GM18519 (cell line): ENCODE measurements around the gene NPDC1.

Source experiments
- ATAC-seq: cut with Tn5 transposase; IDR thresholded peaks from one replicate; pipeline ENCODE4 v1.9.1; 2021; ENCODE audit warnings: mild to moderate bottlenecking, moderate library complexity; ENCODE audit not compliant: unreplicated experiment, low FRiP score

NPDC1 gene

DNA sequence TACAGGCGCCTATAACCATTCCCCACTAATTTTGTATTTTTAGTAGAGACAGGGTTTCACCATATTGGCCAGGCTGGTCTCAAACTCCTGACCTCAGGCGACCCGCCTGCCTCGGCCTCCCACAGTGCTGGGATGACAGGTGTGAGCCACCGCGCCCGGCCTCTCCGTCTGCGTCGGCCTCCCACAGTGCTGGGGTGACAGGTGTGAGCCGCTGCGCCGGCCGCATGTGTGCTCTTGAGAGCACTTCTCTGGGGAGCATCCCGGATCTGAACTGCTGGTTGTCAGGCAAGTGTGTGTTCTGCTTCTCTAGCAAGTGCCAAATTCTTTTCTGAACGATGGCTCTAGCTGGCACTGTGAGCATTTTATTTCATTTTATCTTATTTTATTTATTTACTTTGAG is 11.6 kb upstream of the NPDC1 start:
- ATAC-seq, result no peak

DNA sequence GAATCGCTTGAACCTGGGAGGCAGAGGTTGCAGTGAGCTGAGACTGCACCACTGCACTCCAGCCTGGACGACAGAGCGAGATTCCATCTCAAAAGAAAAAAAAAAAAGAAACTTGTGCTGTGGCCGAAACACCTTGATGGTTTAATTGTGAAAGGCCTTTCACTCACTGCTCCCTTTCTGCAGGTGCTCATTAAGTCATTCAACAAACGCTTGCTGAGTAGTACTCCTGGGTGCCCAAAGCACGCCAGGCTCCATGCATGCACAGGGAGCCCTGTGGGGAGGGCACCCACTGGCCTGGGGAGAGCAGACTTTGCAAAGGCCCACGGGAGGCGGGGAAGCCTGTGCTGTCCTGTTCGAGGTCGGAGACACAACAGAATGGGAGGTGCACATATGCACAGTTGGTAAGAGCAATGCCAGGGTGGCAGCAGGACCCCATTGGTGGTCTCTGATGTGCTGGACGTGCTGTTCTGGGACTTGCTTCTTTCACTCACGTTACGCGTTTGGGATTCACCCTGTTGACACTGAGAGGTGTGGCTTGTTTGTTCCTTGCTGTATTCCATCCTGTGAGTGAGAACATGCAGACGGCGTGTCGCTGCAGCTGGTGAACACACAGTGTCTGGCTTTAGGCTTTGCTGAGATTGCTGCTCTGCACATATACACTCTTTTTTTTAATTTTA is 10.9 kb upstream of the NPDC1 start:
- ATAC-seq, result no peak

DNA sequence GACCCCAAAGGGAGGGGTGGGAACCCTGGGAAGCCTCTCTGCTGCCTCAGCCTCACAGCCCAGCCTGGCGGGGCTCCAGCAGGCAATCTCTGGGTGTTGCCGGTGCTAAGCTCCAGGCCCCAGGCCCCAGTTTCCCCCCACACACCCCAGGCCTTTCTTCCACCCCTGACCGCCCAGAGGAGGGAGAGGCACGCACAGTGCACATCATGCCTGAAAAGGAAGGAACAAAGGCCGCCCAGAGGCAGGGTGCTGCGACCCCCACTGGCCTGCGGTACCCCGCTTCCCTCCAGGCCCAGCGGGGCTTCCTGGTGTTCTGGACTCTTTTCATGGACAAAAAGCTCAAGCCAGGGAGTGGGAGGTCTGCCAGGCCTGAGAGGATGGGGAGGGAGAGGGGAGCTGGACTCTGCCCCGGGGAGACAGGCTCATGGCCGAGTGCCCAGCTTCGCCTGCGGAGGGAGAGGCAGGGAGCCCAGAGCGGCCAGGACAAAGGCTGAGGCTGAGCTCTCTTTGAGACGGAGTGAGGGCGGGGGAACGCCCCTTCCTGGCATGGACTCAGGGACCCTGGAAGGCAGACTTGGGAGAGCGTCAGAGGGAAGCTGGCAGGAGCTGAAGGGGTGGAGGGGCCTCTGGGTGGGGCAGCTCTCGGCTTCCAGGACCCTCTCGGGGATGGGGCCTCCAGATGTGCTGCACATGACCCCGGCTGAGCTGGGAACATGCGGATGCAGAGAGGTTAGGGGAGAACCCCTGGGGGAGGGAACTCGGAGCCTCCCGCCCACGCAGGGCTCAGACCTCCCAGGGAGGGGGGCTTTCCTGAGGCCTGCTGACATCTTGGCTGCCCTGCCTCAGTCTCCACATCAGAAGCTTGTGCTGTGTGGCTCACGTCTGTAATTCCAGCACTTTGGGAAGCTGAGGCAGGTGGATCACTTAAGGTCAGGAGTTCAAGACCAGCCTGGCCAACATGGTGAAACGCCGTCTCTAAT is 9.7 kb upstream of the NPDC1 start:
- ATAC-seq, result no peak

- ATAC-seq, result no peak
These were observed 9.0 kb upstream of the NPDC1 start for GRCh38 chr9:137054932-137055384.

DNA sequence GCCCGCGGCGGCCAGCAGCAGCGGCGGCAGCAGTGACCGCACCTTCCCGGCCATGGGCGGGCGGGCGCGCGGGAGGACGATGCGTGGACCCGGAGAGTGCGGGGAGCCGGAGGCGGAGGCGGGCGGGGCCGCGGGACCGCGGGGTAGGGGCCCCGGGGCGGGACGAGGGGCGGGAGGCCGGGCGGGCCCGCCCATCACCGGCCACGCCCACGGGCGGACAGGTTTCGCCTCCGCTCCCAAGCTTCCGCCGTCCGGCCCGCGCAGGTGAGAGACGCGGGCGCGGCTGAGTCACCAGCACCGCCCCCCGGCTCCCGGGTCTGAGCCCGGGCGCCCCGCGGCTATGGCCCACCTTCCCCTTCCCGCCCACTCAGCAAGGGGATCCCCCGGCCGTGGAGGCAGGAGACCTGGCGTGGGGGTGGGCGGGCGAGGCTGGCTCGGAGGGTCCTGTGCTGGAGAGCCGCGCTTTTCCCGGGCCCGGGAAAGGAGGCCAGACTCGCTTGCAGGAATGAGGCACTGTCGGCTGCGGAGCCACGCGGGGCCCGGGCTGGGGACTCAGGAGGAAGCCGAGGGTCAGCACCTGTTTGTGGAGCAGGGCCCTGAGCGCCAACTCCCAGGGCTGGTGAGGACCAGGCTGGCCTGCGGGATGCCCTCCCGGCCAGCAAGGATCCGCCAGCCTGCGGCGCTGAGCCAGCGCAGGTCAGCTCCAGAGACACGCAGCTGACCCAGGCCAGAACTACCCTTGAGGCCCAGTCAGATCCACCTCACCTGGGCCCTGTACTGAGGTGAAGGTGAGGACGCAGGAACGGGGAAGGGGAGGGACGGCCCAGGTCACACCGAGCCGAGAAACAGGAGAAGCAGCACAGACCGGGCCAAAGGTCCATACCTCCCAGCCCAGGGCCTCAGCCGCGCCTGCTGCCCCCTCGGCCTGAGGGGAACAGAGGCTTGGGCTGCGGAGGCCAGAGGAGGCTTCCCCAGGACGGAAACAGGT is 8.3 kb upstream of the NPDC1 start, which contains the start of gene ENTPD2:
Gene ENTPD2 (minus strand): TSS at position 118 of the 988 bp plus-strand sequence. CDS start 64 bp downstream, at position 54.
- ATAC-seq, result no peak

GRCh38 chr9:137052998-137053943 is 7.3 kb upstream of the NPDC1 start:
- ATAC-seq, result no peak

DNA sequence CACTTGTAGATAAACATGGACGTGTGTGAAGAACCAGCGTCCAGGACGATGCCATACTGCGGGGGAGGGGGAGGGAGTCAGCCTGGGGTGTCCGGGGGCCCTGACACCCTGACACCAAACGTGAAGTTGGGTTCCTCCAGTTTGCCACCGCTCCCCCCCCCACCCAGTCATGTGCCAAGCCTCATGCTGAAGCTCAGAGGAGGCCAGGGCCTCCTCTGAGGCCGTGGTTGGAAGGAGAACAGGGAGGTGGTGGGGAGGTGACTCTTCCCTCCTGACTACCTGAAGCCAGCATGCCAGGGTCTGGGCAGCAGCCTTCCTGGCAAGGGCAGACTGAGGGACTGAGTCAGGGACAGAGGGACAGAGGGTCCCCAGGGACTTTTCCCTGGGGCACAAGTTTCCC is 6.3 kb upstream of the NPDC1 start:
- no peak for ATAC-seq

GRCh38 chr9:137051145-137051724 is 5.3 kb upstream of the NPDC1 start:
- ATAC-seq, result no peak

- no peak for ATAC-seq
These were observed 4.6 kb upstream of the NPDC1 start for GRCh38 chr9:137050570-137050969.

DNA sequence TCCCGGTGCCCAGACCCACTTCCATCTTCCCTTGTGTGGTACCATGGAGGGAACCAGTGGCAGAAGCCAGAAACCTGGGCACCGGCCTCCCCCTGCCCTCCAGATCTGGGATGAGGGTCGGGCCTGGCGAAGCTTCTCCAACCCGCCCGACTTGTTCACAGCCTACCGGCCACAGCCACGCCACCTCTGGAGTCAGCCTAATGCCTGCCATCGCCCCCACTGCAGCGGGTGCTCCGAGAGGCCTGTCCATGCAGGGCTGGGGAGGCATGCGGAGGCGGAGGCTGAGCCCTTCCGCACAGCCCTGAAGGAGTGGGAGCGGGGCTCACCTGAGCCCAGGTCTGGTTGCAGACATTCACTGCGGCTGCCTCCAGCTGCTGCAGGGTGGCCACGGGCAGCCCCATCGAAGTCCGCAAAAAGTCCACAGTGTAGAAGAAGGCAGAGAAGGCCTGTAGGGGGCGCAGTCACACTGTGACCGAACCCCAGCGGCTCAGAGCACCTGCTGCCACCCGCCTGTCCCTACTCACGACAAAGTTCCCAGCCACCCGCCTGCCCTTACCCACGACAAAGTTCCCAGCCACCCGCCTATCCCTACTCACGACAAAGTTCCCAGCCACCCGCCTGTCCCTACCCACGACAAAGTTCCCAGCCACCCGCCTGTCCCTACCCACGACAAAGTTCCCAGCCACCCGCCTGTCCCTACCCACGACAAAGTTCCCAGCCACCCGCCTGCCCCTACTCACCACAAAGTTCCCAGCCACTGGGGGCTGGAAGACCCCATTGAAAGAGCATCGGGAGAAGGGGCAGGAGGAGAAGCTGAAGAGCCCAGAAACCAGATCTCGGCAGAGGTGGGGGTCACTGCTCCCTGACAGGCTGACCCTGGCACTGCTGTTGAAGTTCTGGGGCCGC is 3.8 kb upstream of the NPDC1 start:
- ATAC-seq, result no peak

DNA sequence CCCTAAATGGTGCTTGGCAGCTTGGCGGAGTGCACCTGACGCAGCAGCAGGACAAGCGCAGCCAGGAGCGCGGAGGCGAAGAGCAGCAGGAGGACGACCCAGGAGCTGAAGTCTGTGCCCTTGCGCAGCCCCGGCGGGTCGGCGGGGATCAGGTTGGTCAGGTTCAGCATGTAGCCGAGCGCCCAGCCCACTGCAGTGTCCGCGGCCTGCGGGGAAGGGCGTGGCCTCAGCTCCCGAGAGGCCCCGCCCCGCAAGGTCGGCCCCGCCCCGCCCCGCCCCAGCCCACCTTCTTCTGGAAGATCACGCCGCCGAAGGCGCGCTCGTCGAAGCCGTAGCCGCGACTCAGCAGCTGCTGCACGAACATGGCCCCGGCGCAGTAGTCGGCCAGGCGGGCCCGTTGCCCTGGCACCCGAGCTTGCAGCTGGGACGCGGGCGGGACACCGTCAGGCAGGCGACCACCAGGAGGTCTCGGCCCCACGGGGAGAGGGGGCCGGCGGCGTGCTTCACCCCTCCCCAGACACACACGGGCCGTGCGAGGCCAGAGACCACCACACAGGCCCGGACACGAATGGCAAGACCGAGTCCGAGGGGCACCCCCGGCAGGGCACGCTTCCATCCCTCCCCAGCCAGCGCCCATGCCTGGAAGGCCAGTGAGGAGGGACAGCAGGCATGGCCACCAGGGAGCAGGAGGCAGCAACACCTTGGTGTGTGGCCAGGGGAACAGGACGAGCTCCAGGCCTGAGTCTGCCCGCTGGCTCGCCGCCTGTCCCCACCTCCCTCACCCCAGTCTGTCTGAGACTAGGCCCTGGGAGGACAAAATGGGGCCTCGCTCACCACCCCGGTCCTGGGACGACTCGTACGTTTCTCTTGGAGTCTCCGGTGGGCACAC is 2.9 kb upstream of the NPDC1 start:
- ATAC-seq, result no peak

GRCh38 chr9:137045294-137046087 is 486 bp downstream of the NPDC1 start:
- ATAC-seq, result no peak

- ATAC-seq, result no peak
These were observed 1.3 kb downstream of the NPDC1 start for GRCh38 chr9:137044502-137045177.

- no peak for ATAC-seq
These were observed 1.9 kb downstream of the NPDC1 start for GRCh38 chr9:137044037-137044436.
